ENCODE data around the gene CYP3A7. TPM values are rescaled to one million over a fixed set of nuclear protein-coding genes. Genes with fewer than 3 reads are reported as not detected.
"Not testable (repeated sequence)": the region's sequence is repeated elsewhere in the genome, so short reads cannot be mapped to it uniquely, and the experiment has no call there.

The CYP3A7 gene
- polyA plus RNA-seq, 3 donors, result not detected

DNA sequence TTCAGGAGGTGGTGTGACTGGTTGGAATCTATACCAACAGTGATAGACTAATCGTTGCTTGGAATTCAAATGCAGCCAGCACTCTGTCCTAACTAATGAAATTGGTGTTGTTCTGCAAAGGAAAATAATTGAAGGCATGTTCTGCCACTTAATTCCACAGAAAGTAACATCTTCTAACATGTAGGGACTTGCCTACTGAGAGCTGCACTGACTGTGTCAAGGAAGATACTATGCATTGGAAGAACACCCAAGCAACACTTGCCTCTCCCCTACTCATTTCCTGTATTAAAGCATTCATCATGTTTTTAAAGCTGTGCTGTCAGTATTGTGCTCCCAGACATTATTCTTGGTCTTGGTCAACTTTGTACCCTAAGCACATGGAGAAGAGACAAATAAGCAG, 2.7 kb upstream of the CYP3A7 start:
- peaks cover 26% of the 10 kb centered on the region for H3K4me1 Mint-ChIP-seq
- peaks cover 0 to 4% (median 2%) of the 10 kb centered on the region in 3 donors for H3K27me3 Mint-ChIP-seq (ENCODE audit: low read depth in 3 of 3)
- peaks cover 18 to 20% of the 10 kb centered on the region in 2 donors for H3K4me1 ChIP-seq (ENCODE audit: control insufficient read depth in 1 of 2, insufficient read depth in 2 of 2, low read length in 2 of 2)
- no CpG with 5 or more reads among the region's 1 CpG for WGBS (ENCODE audit: insufficient coverage)
- no peak overlapping the region for H2AFZ ChIP-seq (ENCODE audit: insufficient read depth, low read depth, low read length, poor library complexity, severe bottlenecking)
- no peaks in the 10 kb centered on the region for H3K36me3 ChIP-seq (replicated peaks in 1 of 2; ENCODE audit: control insufficient read depth in 1 of 2, insufficient read depth in 2 of 2, low read length in 2 of 2)
- TF ChIP-seq, protein P1, sequence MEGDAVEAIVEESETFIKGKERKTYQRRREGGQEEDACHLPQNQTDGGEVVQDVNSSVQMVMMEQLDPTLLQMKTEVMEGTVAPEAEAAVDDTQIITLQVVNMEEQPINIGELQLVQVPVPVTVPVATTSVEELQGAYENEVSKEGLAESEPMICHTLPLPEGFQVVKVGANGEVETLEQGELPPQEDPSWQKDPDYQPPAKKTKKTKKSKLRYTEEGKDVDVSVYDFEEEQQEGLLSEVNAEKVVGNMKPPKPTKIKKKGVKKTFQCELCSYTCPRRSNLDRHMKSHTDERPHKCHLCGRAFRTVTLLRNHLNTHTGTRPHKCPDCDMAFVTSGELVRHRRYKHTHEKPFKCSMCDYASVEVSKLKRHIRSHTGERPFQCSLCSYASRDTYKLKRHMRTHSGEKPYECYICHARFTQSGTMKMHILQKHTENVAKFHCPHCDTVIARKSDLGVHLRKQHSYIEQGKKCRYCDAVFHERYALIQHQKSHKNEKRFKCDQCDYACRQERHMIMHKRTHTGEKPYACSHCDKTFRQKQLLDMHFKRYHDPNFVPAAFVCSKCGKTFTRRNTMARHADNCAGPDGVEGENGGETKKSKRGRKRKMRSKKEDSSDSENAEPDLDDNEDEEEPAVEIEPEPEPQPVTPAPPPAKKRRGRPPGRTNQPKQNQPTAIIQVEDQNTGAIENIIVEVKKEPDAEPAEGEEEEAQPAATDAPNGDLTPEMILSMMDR (IDR thresholded peaks at IDR 0.05), result no peak
- H3K27me3 ChIP-seq (ENCODE audit: control insufficient read depth in 2 of 2, insufficient read depth in 2 of 2, low read length in 2 of 2), result no peaks in the 10 kb centered on the region
- H3K9me3 ChIP-seq (replicated peaks in 1 of 2; ENCODE audit: control insufficient read depth in 1 of 2, insufficient read depth in 1 of 2, low read length in 2 of 2), result no peaks in the 10 kb centered on the region
- H3K9ac ChIP-seq (ENCODE audit: insufficient read depth, low read length, poor library complexity, severe bottlenecking), result no peak overlapping the region
- no peak overlapping the region for H3K4me3 ChIP-seq (replicated peaks in 1 of 3; ENCODE audit: low read depth in 2 of 3, low read length in 3 of 3)
- intact Hi-C loops (cut with micrococcal nuclease), result no loop called here
- H3K9me3 Mint-ChIP-seq, result peaks cover 0 to 4% (median 0%) of the 10 kb centered on the region in 7 donors
- no peak overlapping the region for H3K27ac ChIP-seq (ENCODE audit: low read depth in 1 of 2, low read length in 2 of 2)
- no peak for DNase-seq
- no peak overlapping the region for H3K4me2 ChIP-seq (replicated peaks; ENCODE audit: extremely low read depth, low read length, poor library complexity, severe bottlenecking)
- no peak overlapping the region for H3K27ac Mint-ChIP-seq
- no peak overlapping the region for H3K4me3 Mint-ChIP-seq
- H4K20me1 ChIP-seq (ENCODE audit: insufficient read depth, low read length), result no peaks in the 10 kb centered on the region
- no peaks in the 10 kb centered on the region for H3K36me3 Mint-ChIP-seq
- H3K79me2 ChIP-seq (ENCODE audit: insufficient read depth, low read length), result no peaks in the 10 kb centered on the region

DNA sequence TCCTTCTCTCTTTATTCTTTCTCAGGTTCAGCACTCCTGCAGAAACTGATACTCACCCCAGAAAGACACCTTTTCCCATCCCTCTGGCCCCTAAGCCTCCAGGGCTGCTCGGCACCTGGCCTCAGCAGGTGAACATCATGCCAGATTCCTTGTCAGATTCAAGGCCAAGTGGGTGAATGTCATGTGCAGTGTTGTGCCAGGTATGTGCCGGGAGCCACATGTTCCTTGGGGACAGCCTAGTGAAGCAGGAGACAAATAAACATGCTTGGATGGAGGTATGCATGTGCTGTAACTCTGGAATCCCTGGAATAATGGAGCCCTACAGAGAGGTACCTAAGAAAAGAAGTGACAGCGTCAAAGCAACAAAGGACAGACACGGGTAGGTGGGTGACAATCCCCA, 1.7 kb upstream of the CYP3A7 start:
- H3K4me1 Mint-ChIP-seq, result peaks cover 23% of the 10 kb centered on the region
- H2AFZ ChIP-seq (ENCODE audit: insufficient read depth, low read depth, low read length, poor library complexity, severe bottlenecking); H3K4me2 ChIP-seq (replicated peaks; ENCODE audit: extremely low read depth, low read length, poor library complexity, severe bottlenecking); H3K27me3 Mint-ChIP-seq (ENCODE audit: low read depth in 3 of 3); H3K36me3 Mint-ChIP-seq; H3K9me3 Mint-ChIP-seq; H3K36me3 ChIP-seq (replicated peaks in 1 of 2; ENCODE audit: control insufficient read depth in 1 of 2, insufficient read depth in 2 of 2, low read length in 2 of 2); H3K79me2 ChIP-seq (ENCODE audit: insufficient read depth, low read length); H3K4me3 Mint-ChIP-seq; H3K27me3 ChIP-seq (ENCODE audit: control insufficient read depth in 2 of 2, insufficient read depth in 2 of 2, low read length in 2 of 2); DNase-seq; H3K4me3 ChIP-seq (replicated peaks in 1 of 3; ENCODE audit: low read depth in 2 of 3, low read length in 3 of 3); H3K9me3 ChIP-seq (replicated peaks in 1 of 2; ENCODE audit: control insufficient read depth in 1 of 2, insufficient read depth in 1 of 2, low read length in 2 of 2); H3K27ac ChIP-seq (ENCODE audit: low read depth in 1 of 2, low read length in 2 of 2); H3K9ac ChIP-seq (ENCODE audit: insufficient read depth, low read length, poor library complexity, severe bottlenecking); H3K27ac Mint-ChIP-seq; H4K20me1 ChIP-seq (ENCODE audit: insufficient read depth, low read length); intact Hi-C loops (cut with micrococcal nuclease): not testable (repeated sequence)
- 97% methylated on average over 3 of the region's 4 CpGs for WGBS (ENCODE audit: insufficient coverage)
- peaks cover 18 to 19% of the 10 kb centered on the region in 2 donors for H3K4me1 ChIP-seq (ENCODE audit: control insufficient read depth in 1 of 2, insufficient read depth in 2 of 2, low read length in 2 of 2)

Data from CD14-positive monocyte (primary cell).